H1 (cell line): Measurements from ENCODE around the gene AGBL4. TPM values are rescaled to one million over a fixed set of nuclear protein-coding genes. Genes with fewer than 3 reads are reported as not detected.

ENCODE experiments used
- CTCF ChIA-PET: fragments of 300-600 bp; sonication (Branson Sonifier 250); formaldehyde crosslinking; loops from one replicate; lab custom pipeline; 2021; ENCODE audit not compliant: partially characterized antibody; lab: Charles Lee
- POLR2A ChIA-PET: fragments of 300-600 bp; sonication (Branson Sonifier 250); formaldehyde crosslinking; loops from one replicate; lab custom pipeline; 2021; ENCODE audit warnings: inconsistent platforms; ENCODE audit not compliant: partially characterized antibody; lab: Charles Lee
- DNase-seq, 2 experiments: peaks; one replicate each; pipeline versions ENCODE4 v3.0.0 to v3.0.0-alpha.2; 2010 to 2022; ENCODE audit warnings: low spot score in 2 of 2, low read depth in 1 of 2, mixed read lengths in 1 of 2
- FAIRE-seq: peaks from 2 replicates; lab custom pipeline; 2011; peaks lifted over from hg19 to GRCh38; lab: Jason Lieb, UNC
- H2AFZ ChIP-seq: 2 replicates; pipeline ENCODE4 v1.8.1; 2012; ENCODE audit warnings: low read length, inconsistent platforms
- H2AK5ac ChIP-seq: 2 replicates; pipeline ENCODE4 v1.6.1; 2013; ENCODE audit warnings: low read depth, low read length
- H2BK120ac ChIP-seq: replicated peaks from 2 replicates; pipeline ENCODE3; 2013; ENCODE audit warnings: low read depth, low read length, inconsistent platforms
- H2BK12ac ChIP-seq: 2 replicates; pipeline ENCODE4 v1.6.1; 2013; ENCODE audit warnings: low read depth, low read length
- H2BK15ac ChIP-seq: 2 replicates; pipeline ENCODE4 v1.6.1; 2013; ENCODE audit warnings: low read length
- H2BK20ac ChIP-seq: 2 replicates; pipeline ENCODE4 v1.6.1; 2013; ENCODE audit warnings: low read length
- H2BK5ac ChIP-seq: 2 replicates; pipeline ENCODE4 v1.6.1; 2013; ENCODE audit warnings: low read depth, low read length
- H3K14ac ChIP-seq: 2 replicates; pipeline ENCODE4 v1.6.1; 2013; ENCODE audit warnings: inconsistent platforms; ENCODE audit not compliant: insufficient read length
- H3K18ac ChIP-seq: 2 replicates; pipeline ENCODE4 v1.6.1; 2013; ENCODE audit warnings: low read length; ENCODE audit errors: extremely low read depth
- H3K23ac ChIP-seq: 2 replicates; pipeline ENCODE4 v1.6.1; 2013; ENCODE audit warnings: inconsistent platforms; ENCODE audit not compliant: insufficient read length
- H3K23me2 ChIP-seq: 2 replicates; pipeline ENCODE4 v1.6.1; 2013; ENCODE audit warnings: low read depth, low read length
- H3K27ac ChIP-seq: 2 replicates; pipeline ENCODE4 v1.6.1; 2011; ENCODE audit warnings: low read depth, low read length, inconsistent platforms
- H3K27me3 ChIP-seq, 4 experiments: replicated peaks in 1 of 4; 1 replicate in 1 of 4; 2 replicates in 3 of 4; pipeline versions ENCODE4 v1.6.1 to v1.8.1; 2011 to 2013; ENCODE audit warnings: low read length in 3 of 4, mild to moderate bottlenecking in 3 of 4, inconsistent platforms in 2 of 4, mixed read lengths in 2 of 4, moderate library complexity in 1 of 4; ENCODE audit not compliant: control insufficient read depth in 3 of 4, insufficient read depth in 3 of 4; ENCODE audit errors: extremely low read depth in 1 of 4
- H3K36me3 ChIP-seq, 4 experiments: 2 replicates each; pipeline versions ENCODE4 v1.6.1 to v1.8.1; 2011 to 2013; ENCODE audit warnings: mild to moderate bottlenecking in 4 of 4, low read length in 3 of 4, moderate library complexity in 2 of 4, control low read depth in 1 of 4, inconsistent platforms in 1 of 4; ENCODE audit not compliant: insufficient read depth in 4 of 4, control insufficient read depth in 2 of 4
- H3K4ac ChIP-seq: replicated peaks from 2 replicates; pipeline ENCODE3; 2013; ENCODE audit warnings: low read length, low read depth, mixed read lengths, inconsistent platforms; ENCODE audit not compliant: insufficient read length
- H3K4me1 ChIP-seq, 4 experiments: replicated peaks in 1 of 4; 1 replicate in 1 of 4; 2 replicates in 3 of 4; pipeline versions ENCODE4 v1.6.1 to v1.8.1; 2011 to 2013; ENCODE audit warnings: low read length in 3 of 4, inconsistent platforms in 2 of 4, mixed read lengths in 1 of 4; ENCODE audit not compliant: insufficient read depth in 4 of 4, control insufficient read depth in 3 of 4
- H3K4me2 ChIP-seq, 2 experiments: 2 replicates each; pipeline versions ENCODE4 v1.6.1 to v1.8.1; 2011 to 2013; ENCODE audit warnings: low read depth in 2 of 2, low read length in 2 of 2, control low read depth in 1 of 2, inconsistent platforms in 1 of 2, mild to moderate bottlenecking in 1 of 2; ENCODE audit not compliant: insufficient read depth in 1 of 2
- H3K4me3 ChIP-seq, 4 experiments: fragments of 200-600, 300-600 bp in 1 of 4; sonication (generic), shearing (Covaris generic), sonication (Bioruptor Twin) in 1 of 4; 2 replicates each; pipeline versions ENCODE4 v1.5.1 to v1.8.1; 2011 to 2016; ENCODE audit warnings: low read length in 4 of 4, low read depth in 3 of 4, control low read depth in 2 of 4, inconsistent platforms in 2 of 4, mild to moderate bottlenecking in 2 of 4, mixed read lengths in 1 of 4, moderate library complexity in 1 of 4; ENCODE audit not compliant: insufficient read depth in 2 of 4; ENCODE audit errors: extremely low read depth in 1 of 4
- H3K56ac ChIP-seq: replicated peaks from 2 replicates; pipeline ENCODE3; 2013; ENCODE audit warnings: low read depth, mild to moderate bottlenecking, mixed read lengths, low read length, inconsistent platforms; ENCODE audit not compliant: insufficient read length
- H3K79me1 ChIP-seq: 2 replicates; pipeline ENCODE4 v1.6.1; 2013; ENCODE audit warnings: low read depth, low read length, control low read depth
- H3K79me2 ChIP-seq, 2 experiments: 2 replicates each; pipeline versions ENCODE4 v1.6.1 to v1.8.1; 2012 to 2013; ENCODE audit warnings: low read length in 2 of 2, mild to moderate bottlenecking in 2 of 2, inconsistent platforms in 1 of 2; ENCODE audit not compliant: insufficient read depth in 2 of 2, control insufficient read depth in 1 of 2
- H3K9ac ChIP-seq, 4 experiments: replicated peaks in 1 of 4; 1 replicate in 1 of 4; 2 replicates in 3 of 4; pipeline versions ENCODE4 v1.6.1 to v1.8.1; 2011 to 2013; ENCODE audit warnings: low read depth in 3 of 4, low read length in 3 of 4, control low read depth in 2 of 4, mild to moderate bottlenecking in 2 of 4, moderate library complexity in 2 of 4, inconsistent platforms in 1 of 4; ENCODE audit errors: extremely low read depth in 1 of 4
- H3K9me3 ChIP-seq, 2 experiments: 2 replicates each; pipeline versions ENCODE4 v1.6.1 to v1.8.1; 2012 to 2013; ENCODE audit warnings: mild to moderate bottlenecking in 2 of 2, moderate library complexity in 2 of 2, control low read depth in 1 of 2, inconsistent platforms in 1 of 2, low read depth in 1 of 2, low read length in 1 of 2, mixed read lengths in 1 of 2; ENCODE audit not compliant: insufficient read depth in 2 of 2
- H4K20me1 ChIP-seq, 2 experiments: replicated peaks in 1 of 2; 2 replicates each; pipeline versions ENCODE3 to v1.8.1; 2011 to 2013; ENCODE audit warnings: inconsistent platforms in 2 of 2, low read length in 2 of 2, mild to moderate bottlenecking in 1 of 2; ENCODE audit not compliant: insufficient read depth in 2 of 2, control insufficient read depth in 1 of 2
- H4K5ac ChIP-seq: 2 replicates; pipeline ENCODE4 v1.6.1; 2013; ENCODE audit warnings: low read length, low read depth, mixed read lengths, inconsistent platforms; ENCODE audit not compliant: insufficient read length
- H4K8ac ChIP-seq: 2 replicates; pipeline ENCODE4 v1.8.0; 2013; ENCODE audit warnings: mild to moderate bottlenecking, moderate library complexity, low read length, inconsistent platforms; ENCODE audit not compliant: insufficient read depth; ENCODE audit errors: extremely low read depth
- H4K91ac ChIP-seq: replicated peaks from 2 replicates; pipeline ENCODE3; 2013; ENCODE audit warnings: low read length, mixed read lengths, inconsistent platforms; ENCODE audit not compliant: insufficient read length
- GABPA ChIP-seq: IDR thresholded peaks from 2 replicates; pipeline ENCODE4 v1.6.1; 2011; ENCODE audit warnings: mild to moderate bottlenecking, low read length, moderate library complexity, borderline replicate concordance; ENCODE audit not compliant: insufficient read depth
- KDM1A ChIP-seq: fragments of 200-600, 300-600 bp; sonication (generic); IDR thresholded peaks from 2 replicates; pipeline ENCODE4 v1.7.1; 2016; ENCODE audit warnings: mild to moderate bottlenecking, low read length, borderline replicate concordance
- KDM5A ChIP-seq: fragments of 200-600 bp; IDR thresholded peaks from 2 replicates; pipeline ENCODE4 v1.7.1; 2012; ENCODE audit warnings: mild to moderate bottlenecking, low read length, inconsistent platforms, mixed read lengths
- MAX ChIP-seq: IDR thresholded peaks from 2 replicates; pipeline ENCODE4 v1.6.1; 2012; ENCODE audit warnings: inconsistent platforms
- NRF1 ChIP-seq: IDR thresholded peaks from 2 replicates; pipeline ENCODE4 v1.6.1; 2011; ENCODE audit warnings: mild to moderate bottlenecking, low read depth, low read length, improper control_type of control experiment
- POLR2A ChIP-seq, 2 experiments: IDR thresholded peaks; 1 replicate in 1 of 2; 2 replicates in 1 of 2; pipeline ENCODE4 v1.6.1; 2011; ENCODE audit warnings: low read depth in 2 of 2, low read length in 2 of 2, mild to moderate bottlenecking in 2 of 2; ENCODE audit errors: control extremely low read depth in 1 of 2
- RFX5 ChIP-seq: IDR thresholded peaks from 2 replicates; pipeline ENCODE4 v1.6.1; 2011; ENCODE audit warnings: low read depth, low read length, improper control_type of control experiment, borderline replicate concordance
- RNF2 ChIP-seq: fragments of 200-900, 300-1000 bp; sonication (generic); IDR thresholded peaks from 2 replicates; pipeline ENCODE4 v1.7.1; 2016; ENCODE audit warnings: borderline replicate concordance, low read depth, mild to moderate bottlenecking, antibody characterized with exemption, low read length; ENCODE audit not compliant: poor library complexity, severe bottlenecking; ENCODE audit errors: missing control alignments
- RXRA ChIP-seq: IDR thresholded peaks from 2 replicates; pipeline ENCODE4 v1.6.1; 2011; ENCODE audit warnings: low read depth, mild to moderate bottlenecking, low read length, moderate library complexity; ENCODE audit not compliant: insufficient read depth
- SIN3A ChIP-seq, 2 experiments: IDR thresholded peaks in 1 of 2; conservative IDR thresholded peaks in 1 of 2; 2 replicates each; pipeline ENCODE4 v1.6.1; 2011 to 2012; ENCODE audit warnings: low read length in 2 of 2, improper control_type of control experiment in 1 of 2, low read depth in 1 of 2, mild to moderate bottlenecking in 1 of 2
- SP4 ChIP-seq: IDR thresholded peaks from 2 replicates; pipeline ENCODE4 v1.6.1; 2012; ENCODE audit warnings: low read length, inconsistent platforms
- SUZ12 ChIP-seq: fragments of 200-600 bp; sonication (generic); IDR thresholded peaks from 2 replicates; pipeline ENCODE4 v1.6.1; 2012; ENCODE audit warnings: mild to moderate bottlenecking, inconsistent platforms, low read length, moderate library complexity, mixed read lengths
- TBP ChIP-seq: IDR thresholded peaks from 2 replicates; pipeline ENCODE4 v1.6.1; 2011; ENCODE audit warnings: low read depth, low read length, improper control_type of control experiment
- USF2 ChIP-seq: IDR thresholded peaks from 2 replicates; pipeline ENCODE4 v1.6.1; 2011; ENCODE audit warnings: low read length, improper control_type of control experiment
- polyA plus RNA-seq, 7 experiments: library from polyadenylated mRNA; depleted of rRNA in 3 of 7; stranded (reverse) in 5 of 7; unstranded in 2 of 7; fragments of >200 nt in 5 of 7; fragments of 200-250 nt in 2 of 7; gene quantifications; 1 replicate in 5 of 7; 2 replicates in 1 of 7; 4 replicates in 1 of 7; pipeline versions ENCODE4 v1.2.1 to v1.2.3, GENCODE V29; 2011 to 2013; ENCODE audit warnings: missing spikeins in 2 of 7, mixed read lengths in 2 of 7
- total RNA-seq: library from RNA; stranded (reverse); fragmentation: NEBNext Ultra II Directional; extraction: Animal tissue kit (Norgen Biotek cat#: 25700); gene quantifications from 2 replicates; pipeline ENCODE4 v1.2.1, GENCODE V29; 2021

AGBL4 gene
- total and polyA plus RNA-seq, 2 of the 8 experiments (the other 6 are each of a cell fraction or from before 2014, with no cell fraction given) = 0.41 to 0.45 TPM

- CTCF ChIA-PET = no interaction called here
- TF ChIP-seq RFX5 = no peak
- no peak for TF ChIP-seq NRF1
- no peak for TF ChIP-seq MAX
- TF ChIP-seq USF2 = no peak
- no peak for TF ChIP-seq SP4
- TF ChIP-seq POLR2A (IDR thresholded peaks at IDR 0.05; ENCODE audit: control extremely low read depth in 1 of 2, low read depth in 2 of 2, low read length in 2 of 2) = no peak
- no peak for TF ChIP-seq KDM1A
- no peak for TF ChIP-seq GABPA
- no peak for TF ChIP-seq RNF2
- TF ChIP-seq SUZ12 = no peak
- TF ChIP-seq KDM5A = no peak
- no peak for TF ChIP-seq RXRA
- TF ChIP-seq SIN3A (conservative IDR thresholded peaks at IDR 0.05 in 1 of 2, IDR thresholded peaks at IDR 0.05 in 1 of 2; ENCODE audit: low read depth in 1 of 2, low read length in 2 of 2) = no peak
- no peak for TF ChIP-seq TBP
- TF ChIP-seq, all 59 proteins: peak for 0
- no peaks in the 10 kb centered on the region for H3K4me1 ChIP-seq
- POLR2A ChIA-PET = no interaction called here
- H3K9me3 ChIP-seq = peaks cover 74% of the 10 kb centered on the region in 2 experiments
- H3K4ac ChIP-seq = no peak overlapping the region
- H4K5ac ChIP-seq = no peak overlapping the region
- no peak overlapping the region for H2AFZ ChIP-seq
- H3K27ac ChIP-seq = no peak overlapping the region
- H2AK5ac ChIP-seq = no peak overlapping the region
- DNase-seq (no peak), FAIRE-seq (no peak)
- H2BK120ac ChIP-seq = no peak overlapping the region
- H2BK20ac ChIP-seq = no peak overlapping the region
- no peak overlapping the region for H2BK12ac ChIP-seq
- no peaks in the 10 kb centered on the region for H3K23me2 ChIP-seq
- H3K18ac ChIP-seq = no peak overlapping the region
- H4K91ac ChIP-seq = no peak overlapping the region
- no peak overlapping the region for H2BK5ac ChIP-seq
- no peak overlapping the region for H3K9ac ChIP-seq
- H3K79me1 ChIP-seq = no peaks in the 10 kb centered on the region
- no peaks in the 10 kb centered on the region for H3K27me3 ChIP-seq
- H3K23ac ChIP-seq = no peak overlapping the region
- no peak overlapping the region for H2BK15ac ChIP-seq
- no peak overlapping the region for H3K4me3 ChIP-seq
- H3K14ac ChIP-seq = no peak overlapping the region
- no peak overlapping the region for H3K4me2 ChIP-seq
- H4K20me1 ChIP-seq = no peaks in the 10 kb centered on the region
- H3K79me2 ChIP-seq = no peaks in the 10 kb centered on the region
- H3K36me3 ChIP-seq = no peaks in the 10 kb centered on the region
- no peak overlapping the region for H4K8ac ChIP-seq
- no peak overlapping the region for H3K56ac ChIP-seq
These were observed 1063.4 kb downstream of the AGBL4 start for GRCh38 chr1:48960320-48960719.
